ENCODE measurements around the gene BCAN.
"Not testable (repeated sequence)": the region's sequence is repeated elsewhere in the genome, so short reads cannot be mapped to it uniquely, and the experiment has no call there.

Gene BCAN

DNA sequence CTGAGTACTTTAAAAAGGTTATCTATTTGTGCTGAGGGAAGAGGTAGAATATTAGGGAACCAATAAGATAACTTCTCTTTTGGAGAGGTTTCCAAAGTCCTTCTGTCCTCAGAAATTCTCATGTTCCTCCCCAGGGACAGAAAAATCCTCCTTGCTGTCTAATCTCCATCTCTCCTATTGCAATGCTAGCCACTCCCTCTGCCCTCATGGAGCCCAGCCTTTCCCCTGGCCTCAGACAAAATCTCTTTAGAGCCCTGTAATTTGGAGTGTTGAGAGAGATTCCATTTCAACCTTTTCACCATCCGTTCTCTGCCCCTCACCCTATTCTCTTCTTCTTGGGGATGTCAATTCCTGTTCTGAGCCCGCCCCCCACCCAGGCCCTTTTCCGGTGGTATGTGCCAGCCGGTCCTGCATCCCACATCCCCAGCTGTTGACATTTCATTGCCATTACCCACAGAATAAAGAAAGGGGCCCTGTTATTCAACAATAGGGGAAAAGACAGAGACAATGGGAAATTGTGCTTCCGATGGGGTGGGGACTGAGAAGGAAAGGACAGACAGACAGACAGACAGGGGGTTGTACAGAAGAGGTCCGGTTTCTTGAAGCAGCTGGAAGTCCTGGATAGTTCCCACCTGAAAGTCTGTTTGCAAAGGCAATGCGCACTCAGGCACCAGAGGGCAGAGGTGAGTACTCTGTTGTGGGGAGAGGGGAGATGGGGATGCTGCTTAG, 22.9 kb upstream of the BCAN start, which contains the start of gene HAPLN2:
Gene HAPLN2 (plus strand): TSS at position 563 of the 729 bp plus-strand sequence. CDS start 4,076 bp downstream, outside the sequence.
- DNase-seq, result no peak

DNA sequence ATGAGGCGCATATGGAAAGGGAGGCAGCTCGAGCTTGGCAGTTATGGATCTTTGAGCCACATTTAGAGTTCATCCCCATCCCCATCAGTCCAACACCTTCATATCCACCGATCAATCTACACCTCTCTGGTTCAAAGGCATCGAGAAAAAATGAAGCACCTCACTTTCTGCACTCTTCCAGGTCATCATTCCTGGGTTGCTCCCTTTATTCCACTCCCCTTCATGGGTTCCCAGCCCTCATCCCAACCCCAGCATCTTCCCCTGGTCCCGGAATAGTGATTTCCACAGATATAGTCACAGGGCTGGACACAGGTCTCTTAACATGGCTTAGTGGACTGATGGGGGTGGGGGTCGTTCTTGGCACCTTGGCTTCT, 22.3 kb upstream of the BCAN start:
- DNase-seq, result no peak

DNA sequence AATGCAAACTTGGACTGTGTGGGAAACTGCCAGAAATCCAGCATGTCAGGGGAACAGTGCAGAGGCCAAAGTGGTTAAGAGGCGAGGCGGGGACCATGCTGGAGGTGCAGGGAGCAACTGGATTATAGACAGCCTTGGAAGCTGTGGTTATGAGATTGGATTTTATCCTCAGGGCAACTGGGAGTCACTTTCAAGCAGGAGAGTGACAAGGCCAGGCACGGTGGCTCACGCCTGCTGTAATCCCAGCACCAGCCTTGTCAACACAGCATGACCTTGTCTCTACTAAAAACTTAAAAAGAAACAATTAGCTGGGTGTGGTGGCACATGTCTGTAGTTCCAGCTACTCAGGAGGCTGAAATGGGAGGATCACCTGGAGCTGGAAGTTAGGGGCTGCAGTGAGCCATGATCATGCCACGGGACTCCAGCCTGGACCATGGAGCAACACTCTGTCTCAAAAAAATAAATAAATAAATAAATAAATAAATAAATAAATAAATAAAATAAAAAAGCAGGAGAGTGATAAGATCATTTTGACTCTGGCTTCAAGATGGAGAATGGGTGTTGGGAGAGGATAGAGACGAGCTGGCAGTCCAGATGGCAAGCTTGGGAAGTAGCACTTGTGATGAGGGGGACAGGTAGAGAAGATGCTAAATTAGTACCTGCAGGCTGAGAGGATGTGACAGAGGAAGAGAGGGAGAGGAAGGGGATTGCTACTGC, 19.2 kb upstream of the BCAN start:
- no peak for DNase-seq

DNA sequence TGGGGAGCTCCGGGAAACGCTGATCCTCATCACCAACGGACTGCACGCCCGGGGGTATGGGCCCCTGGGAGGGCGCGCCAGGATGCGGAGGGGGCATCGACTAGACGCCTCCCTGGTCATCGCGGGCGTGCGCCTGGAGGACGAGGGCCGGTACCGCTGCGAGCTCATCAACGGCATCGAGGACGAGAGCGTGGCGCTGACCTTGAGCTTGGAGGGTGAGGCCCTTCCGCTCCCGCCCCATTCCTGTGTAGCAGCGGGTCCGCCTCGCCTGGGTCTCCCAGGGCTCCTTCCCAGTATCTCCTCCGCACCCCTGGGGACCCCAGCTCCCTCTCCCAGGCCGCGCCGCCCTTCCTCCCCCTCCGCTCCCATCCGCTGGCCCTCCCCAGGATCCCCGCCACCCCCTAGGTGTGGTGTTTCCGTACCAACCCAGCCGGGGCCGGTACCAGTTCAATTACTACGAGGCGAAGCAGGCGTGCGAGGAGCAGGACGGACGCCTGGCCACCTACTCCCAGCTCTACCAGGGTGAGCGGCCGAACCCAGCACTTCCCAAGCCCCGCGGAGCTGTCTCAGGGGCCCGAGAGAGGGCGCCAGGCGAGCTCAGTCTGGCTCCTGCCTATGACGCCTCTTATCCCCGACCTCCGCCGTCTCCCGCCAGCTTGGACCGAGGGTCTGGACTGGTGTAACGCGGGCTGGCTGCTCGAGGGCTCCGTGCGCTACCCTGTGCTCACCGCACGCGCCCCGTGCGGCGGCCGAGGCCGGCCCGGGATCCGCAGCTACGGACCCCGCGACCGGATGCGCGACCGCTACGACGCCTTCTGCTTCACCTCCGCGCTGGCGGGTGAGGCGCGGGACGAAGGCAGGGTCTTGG, 17.7 kb upstream of the BCAN start:
- DNase-seq, result peak; percentile 24

DNA sequence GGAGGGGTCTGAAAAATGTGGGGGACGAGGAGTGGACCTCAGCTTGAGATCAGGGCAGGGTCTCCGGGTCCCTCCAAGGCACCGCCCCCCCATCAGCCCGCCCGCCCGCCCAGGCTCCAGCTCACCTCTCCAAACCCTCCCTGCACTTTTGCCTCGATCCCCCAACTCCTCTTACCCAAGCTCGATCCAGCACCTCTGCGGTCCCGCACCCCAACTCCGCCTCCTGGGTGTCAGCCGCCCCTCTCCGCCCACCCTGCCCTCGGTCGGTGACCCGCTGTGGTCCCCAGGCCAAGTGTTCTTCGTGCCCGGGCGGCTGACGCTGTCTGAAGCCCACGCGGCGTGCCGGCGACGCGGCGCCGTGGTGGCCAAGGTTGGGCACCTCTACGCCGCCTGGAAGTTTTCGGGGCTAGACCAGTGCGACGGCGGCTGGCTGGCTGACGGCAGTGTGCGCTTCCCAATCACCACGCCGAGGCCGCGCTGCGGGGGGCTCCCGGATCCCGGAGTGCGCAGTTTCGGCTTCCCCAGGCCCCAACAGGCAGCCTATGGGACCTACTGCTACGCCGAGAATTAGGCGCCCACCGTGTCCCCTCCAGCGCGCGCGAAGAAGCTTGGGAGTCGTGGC, 17.0 kb upstream of the BCAN start:
- DNase-seq, result no peak

DNA sequence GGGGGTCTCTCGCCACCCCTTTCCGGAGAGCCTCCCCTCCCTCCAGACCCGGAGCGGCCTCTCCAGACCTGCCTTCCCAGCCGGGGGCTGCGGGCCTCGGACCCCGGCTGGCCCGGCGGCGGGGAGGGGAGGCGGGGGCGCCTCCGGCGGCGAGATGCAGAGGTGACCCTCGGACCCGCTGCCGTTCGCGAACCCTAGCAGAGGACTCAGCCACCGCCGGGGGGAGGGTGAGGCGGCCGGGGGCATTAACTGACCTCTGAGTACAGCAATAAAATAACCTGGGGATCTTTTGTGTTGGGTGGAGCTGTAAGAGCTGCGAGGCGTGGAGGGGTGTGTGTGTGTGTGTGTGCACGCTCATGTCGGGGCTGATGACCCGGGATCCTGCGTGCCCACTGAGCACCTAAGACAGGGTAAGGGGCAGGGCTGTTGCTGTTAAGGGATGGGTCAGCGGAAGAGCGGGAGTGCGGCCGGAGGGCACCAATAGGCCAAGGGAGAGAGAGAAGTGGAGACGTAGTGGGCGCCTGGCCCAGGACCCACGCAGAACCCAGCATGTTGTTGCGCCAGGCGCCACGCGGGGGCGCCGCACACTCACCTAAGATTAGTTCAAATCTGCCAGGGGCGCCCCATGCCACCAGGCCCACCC, 16.4 kb upstream of the BCAN start:
- DNase-seq, result peak; percentile 45

DNA sequence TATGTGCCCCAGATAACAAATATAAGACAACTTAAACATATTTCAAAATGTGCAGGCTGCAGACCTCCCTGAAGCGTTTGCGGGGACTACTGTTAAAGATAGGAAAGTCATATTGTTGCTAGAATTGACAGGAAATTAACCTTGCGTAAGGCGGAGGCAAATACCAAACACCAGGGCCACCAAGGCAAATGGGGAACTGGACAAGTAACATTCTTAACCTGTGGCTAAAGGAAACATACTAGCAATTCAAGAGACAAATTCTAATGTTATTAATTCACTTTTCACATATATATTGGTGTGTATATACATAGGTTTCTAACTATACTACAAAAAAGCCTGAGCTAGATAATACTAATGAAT, 15.9 kb upstream of the BCAN start:
- DNase-seq, result no peak

DNA sequence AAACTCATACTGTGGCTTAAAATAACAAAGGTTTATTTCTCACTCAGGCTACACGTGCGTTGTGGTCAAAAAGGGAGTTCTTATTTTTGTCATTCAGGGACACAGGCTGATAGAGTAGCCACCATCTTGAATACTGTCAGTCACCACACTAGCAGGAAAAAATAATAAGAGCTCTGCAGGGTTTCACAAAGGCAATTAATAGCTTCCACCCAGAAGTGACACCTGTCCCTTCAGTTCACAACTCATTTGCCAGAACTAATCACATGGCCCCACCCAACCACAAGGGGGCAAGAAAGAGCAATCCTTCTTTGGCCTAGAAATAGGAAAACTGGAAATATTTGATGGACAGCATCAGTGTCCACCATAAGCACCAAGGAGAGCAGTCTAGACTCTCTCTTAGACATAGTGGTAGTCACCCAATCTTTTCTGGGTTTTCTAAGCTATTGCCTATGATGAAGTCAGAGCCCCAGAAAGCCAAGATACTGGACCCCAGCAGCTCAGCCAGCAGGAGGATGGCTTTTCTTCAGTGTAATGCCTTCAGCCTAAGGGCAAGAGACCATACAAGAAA, 14.5 kb upstream of the BCAN start:
- DNase-seq, result no peak

DNA sequence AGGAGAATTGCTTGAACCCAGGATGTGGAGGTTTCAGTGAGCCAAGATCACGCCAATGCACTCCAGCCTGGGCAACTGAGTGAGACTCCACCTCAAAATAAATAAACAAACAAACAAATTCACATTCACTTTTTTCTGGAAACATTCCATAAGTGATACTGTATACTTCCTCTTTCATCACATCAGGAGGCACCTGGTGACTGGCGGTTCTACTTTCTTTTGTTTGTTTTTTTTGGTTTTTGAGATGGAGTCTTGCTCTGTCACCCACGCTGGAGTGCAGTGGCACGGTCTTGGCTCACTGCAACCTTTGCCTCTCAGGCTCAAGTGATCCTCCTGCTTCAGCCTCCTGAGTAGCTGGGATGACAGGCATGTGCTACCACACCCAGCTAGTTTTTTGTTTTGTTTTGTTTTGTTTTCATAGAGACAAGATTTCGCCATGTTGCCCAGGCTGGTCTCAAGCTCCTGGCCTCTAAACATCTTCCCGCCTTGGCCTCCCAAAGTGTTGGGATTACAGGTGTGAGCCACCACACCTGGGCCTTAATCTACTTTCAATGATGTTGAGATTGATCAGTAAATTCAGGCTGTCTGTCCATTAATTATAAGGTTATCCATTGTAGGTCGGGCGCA, 12.0 kb upstream of the BCAN start:
- DNase-seq, result no peak

DNA sequence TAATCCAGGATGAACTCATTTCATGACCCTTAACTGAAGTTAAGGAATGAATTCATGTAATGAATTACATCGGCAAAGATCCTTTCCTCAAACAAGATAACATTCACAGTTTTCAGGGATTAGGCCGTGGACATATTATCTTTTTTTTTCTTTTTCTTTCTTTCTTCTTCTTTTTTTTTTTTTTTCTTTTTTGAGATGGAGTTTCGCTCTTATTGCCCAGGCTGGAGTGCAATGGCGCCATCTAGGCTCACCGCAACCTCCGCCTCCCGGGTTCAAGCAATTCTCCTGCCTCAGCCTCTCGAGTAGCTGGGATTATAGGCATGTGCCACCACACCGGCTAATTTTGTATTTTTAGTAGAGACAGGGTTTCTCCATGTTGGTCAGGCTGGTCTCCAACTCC, 10.8 kb upstream of the BCAN start:
- not testable (repeated sequence) for DNase-seq

DNA sequence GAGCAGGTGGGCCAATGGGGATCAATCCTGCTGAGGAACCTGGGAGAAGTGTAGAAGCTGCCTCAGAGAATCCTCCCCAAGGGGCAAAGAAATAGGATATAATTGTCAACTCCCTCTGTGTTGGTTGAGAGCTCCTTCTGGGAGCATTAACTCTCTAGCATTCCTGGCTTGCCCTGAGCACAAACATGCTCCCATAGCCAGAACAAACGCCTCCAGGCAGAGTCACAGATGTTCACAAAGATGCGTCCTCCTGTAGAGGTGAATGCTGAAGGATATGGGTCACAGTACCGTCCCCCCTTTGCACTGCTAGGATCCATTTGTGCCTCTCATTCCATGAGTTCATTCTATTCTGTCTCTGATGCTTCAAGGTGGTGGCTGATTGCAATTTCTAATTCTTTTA, 9.6 kb upstream of the BCAN start:
- DNase-seq, result no peak

DNA sequence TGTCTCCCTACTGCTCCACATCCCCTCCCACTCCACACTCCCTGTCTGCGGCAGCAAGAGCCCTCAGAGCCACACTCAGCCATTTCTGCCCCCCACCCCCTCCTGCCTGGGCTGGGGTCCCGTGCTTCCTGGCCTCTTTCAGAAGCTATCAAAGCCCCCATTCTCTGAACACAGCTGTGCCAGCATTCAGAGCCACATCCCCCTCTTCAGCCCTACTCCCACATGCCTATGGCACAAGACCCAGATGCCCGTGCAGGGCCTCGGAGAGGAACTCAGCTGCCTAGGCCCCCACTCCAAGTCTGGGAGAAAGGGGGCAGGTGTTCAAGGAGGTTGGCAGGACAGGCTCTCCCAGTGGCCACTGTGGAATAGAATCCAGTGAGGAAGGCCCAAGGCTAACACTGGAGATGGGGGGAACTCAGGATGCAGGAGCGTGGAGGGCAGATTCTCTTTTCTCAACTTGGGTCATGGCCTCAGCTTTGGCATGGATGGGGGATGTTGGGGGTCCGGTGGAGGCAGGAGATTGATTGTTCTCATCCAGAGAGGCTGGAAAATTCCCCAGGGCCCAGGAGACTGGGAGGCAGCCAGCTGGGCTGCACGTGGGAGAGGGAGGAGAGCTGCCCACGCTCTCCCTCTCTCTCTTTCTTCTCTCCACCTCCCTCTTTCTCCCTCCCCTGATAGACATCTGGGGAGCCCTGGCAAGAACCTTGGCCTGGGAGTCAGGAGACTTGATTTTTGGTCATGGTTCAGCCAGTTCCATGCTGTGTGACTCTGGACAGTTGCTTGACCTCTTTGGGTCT, 3.5 kb upstream of the BCAN start:
- no peak for DNase-seq

DNA sequence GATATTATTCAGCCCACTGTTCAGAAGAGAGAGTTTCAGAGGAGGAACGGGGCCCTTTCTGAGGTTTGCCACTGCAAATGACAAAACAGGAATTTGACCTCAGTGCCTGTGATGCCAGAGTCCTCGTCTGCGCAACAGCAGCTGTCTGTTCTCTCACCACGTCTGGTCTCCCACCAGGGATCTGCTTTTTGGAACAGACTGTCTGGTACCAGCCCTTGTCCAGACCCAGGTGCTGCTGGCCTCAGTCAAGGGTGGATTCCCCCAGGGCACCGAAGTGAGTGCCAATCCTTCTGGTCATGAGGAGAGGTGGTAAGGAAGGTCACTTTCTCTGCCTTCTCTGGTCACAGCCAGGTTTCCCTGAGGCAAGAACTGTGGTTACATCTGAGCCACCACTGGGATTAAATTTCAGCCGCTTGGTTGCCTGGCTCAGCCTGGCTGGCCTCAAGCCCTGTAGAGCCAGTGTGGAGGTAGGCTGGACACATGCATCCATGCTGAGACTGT, 2.3 kb upstream of the BCAN start:
- no peak for DNase-seq

DNA sequence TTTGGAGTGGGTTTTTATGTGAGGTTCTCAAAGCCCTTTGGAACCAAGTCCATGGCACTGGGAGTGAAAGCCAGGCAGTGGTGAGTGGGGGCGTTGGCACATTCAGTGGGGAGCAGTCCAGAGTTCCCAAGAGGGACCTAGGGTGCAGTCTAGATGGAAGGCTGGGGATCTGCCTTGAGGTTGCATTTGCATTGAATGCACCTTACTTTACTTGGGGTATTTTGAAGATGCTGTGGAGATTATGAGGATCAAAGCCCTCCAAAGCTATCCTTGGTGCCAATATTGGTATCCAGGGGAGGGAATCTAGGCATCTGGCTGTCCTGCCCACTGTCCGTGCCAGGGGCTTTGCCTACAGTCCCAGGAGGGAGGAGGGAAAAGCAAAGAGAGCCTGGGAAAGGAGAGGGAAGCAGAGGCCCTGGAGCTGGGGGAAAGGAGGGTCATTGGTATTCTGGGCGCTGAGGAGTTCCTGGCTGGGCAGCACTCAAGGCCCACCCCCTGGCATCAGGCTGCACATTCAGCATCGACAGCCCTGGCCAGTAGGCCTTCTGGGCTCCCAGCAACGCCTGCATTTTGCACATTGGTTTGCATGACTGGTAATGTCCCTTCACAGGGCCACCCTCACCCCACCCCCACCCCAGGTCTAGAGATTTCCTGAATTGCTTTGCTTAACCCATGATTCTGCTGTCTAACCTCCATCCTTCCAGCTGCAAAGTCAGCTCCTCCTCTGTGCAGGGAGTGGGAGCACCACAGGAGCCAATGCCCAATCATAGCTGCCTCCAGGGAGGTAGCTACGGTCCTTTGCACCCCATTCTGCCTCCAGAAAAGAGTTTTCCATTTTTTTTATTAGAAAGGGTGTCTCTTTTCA, 843 bp upstream of the BCAN start:
- no peak for DNase-seq

DNA sequence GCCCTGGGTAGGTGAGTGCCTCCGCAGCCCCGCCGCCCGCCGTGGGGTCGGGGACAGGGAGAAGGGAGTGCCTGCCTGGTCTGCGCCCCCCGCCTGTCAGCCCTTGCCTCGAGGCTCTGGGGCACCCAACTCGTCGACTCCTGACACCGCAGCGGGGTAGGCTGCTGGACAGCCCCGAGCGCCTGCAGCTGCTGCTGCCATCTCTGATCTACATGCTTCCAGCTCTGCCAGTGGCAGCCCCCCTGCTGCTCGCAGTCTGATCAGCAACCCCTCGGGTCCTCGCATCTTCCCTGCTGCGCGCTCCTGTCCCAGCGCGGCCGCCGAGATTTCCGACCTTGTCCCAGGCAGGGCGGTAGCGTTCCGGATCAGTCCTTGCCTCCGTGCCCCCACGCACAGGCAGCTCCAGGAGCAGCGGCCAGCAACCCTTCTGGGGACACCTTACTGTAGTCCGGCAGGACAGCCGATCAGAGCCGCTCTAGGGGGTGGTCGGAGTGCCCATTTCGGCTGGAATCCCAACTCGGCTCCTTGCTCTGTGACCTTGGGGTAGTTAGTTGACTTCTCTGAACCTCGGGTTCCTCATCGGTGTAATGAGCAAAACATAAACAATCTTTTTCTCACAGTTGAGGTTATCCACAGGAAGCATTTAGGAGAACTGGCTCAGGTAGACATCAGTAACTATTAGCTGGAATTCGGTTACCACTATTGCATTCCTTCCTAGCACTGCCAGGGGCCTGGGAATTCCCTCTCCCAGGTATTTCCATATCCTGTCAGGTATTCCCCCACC, 540 bp downstream of the BCAN start:
- no peak for DNase-seq

DNA sequence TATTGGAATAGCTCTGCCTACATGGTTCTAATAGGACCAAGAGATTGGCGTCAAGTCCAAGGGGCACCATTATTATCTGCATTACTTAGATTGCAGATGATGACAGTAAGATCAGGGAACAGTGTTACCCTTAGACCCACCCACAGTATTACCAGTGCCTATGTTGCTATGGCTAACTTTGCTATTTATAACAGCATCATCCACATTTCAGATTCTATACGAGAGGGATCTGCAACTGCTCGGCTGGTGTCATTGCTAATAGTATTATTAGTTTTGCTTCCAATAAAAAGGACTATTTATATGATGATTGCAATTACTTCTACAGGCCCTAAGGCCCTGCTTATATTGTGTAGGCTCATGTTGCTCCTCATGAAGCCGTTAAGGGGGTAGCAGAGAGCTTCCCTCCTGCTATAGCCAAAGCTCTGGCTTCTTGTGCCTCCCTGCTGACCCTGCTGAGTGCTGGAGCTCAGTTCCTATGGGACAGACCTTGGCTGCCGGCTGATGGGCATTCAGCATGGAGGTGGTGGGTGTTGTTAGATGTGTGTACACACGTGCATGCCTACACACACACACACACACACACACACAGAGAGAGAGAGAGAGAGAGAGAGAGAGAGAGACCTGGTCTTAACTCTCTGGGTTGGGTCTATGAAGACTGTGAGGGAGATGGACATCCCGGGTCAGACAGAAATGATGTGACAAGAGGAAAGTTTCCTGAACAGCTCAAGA, 1.3 kb downstream of the BCAN start:
- no peak for DNase-seq

DNA sequence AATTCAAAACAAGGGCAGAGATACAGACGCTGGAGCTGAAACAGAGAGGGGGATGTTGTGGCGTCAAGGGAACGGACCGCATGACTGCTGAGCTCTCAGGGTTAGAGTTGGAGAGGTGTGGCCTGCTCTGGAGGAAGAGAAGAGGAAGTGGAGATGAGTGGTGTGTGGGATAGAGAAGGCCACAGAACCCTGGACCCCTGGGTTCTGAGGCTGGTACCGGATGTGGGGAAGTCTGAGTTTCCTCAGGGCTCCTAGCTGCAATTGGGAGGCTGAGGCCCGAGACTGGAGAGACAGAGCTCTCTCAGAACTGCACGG, 1.8 kb downstream of the BCAN start:
- DNase-seq, result no peak

DNA sequence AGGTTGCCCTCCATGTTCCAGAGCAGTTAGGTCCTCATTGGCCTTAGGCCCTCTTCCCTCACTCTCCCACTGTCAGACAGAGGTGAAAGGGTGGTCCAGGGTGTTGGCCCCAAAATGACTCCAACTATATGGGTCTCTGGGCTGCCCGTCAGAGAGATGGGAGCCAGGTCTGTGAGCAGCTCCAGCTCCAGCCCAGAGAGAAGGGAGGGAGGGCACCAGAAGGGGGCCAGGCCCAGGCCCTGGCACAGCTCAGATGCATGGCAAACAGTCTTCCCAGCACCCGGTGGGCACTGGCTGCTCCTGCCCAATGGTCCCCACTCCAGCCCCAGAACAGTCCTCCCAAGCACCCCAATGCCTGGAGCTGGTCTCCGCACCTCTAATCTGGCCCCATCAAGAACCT, 2.2 kb downstream of the BCAN start:
- no peak for DNase-seq

Data from CD4-positive, alpha-beta T cell treated with Interferon gamma for 1 hour (primary cell).